HG02642 (cell line): Measurements from ENCODE around the gene NKAIN2.
"Not testable (repeated sequence)": the region's sequence is repeated elsewhere in the genome, so short reads cannot be mapped to it uniquely, and the experiment has no call there.

ENCODE experiments used
- ATAC-seq: cut with Tn5 transposase; IDR thresholded peaks from one replicate; pipeline ENCODE4 v1.9.1; 2021; ENCODE audit warnings: mild to moderate bottlenecking; ENCODE audit not compliant: unreplicated experiment, poor library complexity

Gene NKAIN2

DNA sequence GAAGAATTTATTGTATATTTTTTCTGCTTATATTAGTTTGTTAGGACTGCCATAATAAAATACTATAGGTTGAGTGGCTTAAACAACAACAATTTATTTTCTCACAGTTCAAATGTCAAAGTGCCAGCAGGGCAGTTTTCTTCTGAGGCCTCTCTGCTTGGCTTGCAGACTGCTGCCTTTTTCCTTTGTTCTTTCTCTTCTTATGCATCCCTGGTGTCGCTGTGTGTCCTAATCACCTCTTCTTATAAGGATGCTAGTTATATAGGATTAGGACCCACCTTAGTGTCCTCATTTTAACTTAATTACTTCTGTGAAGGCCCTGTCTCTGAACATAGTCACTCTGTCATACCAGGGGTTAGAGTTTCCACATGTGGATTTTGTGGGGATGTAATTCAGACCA is 354.4 kb downstream of the NKAIN2 start:
- no peak for ATAC-seq

DNA sequence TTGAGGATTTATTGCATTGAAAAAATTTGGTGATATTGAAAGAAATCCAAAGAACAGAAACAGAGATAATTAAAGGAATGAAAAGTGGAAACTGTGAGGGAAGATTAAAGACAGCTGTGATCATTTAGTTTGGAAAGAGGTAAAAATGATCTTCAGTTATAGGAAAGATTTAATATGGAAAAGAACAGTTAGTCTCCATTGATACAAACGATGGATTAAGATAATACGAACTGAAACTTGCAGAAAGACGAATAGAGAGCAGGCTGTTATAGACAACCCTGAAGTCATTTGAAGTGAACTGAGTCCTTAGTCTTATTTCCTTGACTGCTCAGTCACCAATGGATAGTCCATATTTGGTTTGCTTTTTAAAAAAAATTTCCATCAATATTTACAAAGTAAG is 360.0 kb downstream of the NKAIN2 start:
- no peak for ATAC-seq

DNA sequence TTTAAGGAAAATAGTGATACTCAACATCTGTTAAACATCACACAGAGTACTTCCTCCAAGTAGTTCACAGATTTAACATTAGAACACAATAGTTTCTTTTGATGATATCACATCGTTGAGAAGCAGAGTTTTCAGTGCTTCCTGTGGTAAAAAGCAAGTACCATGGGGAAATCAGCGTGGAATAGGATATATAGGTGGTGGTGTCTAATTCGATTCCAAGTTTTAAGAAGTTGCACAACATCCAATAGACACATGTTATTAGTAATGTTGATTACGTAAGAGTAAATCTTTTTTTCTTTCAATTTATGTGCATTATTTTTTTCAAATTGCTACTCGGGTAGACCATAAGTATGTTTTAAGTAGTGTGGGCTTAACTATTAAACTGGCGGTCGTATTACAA is 360.7 kb downstream of the NKAIN2 start:
- no peak for ATAC-seq

DNA sequence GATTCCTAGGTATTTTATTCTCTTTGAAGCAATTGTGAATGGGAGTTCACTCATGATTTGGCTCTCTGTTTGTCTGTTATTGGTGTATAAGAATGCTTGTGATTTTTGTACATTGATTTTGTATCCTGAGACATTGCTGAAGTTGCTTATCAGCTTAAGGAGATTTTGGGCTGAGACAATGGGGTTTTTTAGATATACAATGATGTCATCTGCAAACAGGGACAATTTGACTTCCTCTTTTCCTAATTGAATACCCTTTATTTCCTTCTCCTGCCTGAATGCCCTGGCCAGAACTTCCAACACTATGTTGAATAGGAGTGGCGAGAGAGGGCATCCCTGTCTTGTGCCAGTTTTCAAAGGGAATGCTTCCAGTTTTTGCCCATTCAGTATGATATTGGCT is 363.6 kb downstream of the NKAIN2 start:
- ATAC-seq, result not testable (repeated sequence)

DNA sequence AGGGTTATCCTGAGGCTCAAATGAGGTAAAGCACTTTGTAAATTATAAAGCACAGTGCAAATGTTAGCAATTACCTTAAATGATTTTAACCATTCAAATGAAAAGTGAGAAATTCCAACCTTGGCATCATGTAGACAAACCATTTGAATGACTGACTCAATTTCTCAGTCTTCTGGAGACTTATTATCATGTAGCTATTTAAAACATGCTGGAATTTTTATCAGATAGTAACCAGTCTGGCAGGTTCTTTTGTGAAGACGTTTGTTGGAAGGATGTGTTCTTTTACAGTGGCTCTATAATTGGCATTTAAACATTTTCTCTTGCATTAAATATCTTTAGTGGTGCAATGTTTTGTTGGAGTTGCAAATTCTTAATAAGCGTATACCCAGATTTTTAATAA is 386.6 kb downstream of the NKAIN2 start:
- ATAC-seq, result no peak

DNA sequence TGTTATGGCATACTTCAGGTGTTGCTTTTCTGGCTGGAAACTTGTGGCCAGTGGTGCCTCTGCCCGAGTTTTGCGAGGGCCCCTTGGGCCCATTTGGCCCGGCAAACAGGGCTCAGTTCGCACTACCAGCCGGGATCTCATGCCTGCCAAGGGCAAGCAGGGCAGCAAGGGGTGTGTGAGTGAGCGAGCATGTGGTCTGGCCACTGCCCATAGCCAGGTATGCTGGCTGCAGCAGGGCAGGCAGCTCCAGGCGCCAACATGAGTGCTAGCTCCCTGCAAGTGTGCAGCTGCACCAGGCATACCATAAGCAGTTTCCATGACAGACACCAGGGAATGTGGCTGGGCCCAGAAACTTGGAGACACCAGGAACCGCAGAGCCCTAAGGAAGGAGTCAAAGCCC is 389.5 kb downstream of the NKAIN2 start:
- ATAC-seq, result no peak

DNA sequence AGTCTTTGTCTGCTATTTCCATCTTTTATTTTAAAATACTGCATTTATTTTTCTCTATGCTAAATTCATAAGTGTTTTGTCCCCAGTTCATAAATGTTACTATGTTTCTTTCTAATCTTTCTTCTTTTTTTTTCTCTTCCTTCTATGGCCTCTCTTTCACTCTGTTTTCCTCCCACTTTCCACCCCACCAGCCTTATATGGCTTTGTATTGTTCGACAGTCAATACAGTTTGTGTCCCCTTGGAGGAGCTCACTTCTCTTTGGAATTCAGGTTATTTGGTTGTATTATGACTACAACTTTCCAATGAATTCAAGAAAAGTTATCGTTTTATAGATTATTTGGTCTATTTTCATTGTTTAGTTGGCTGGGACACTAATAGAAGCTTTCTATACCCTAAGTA is 393.5 kb downstream of the NKAIN2 start:
- ATAC-seq, result no peak

DNA sequence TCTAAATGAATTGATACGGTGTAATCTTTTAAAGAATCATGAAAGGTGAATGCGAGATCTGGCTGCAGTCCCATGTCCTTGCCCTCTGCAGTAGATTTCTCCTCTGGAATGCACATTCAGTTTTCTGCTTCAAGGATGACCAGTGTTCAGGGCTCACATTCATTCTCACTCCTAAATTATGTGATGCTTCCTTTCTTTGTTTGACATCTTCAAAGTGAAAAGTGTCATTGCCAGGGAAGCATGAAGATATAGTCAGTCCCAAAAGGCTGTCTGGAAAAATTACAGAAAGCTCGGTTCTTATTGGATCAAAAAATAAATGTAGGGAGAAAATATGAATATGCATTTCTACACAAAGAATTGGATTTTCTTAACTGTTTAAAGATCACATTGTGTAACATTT is 395.6 kb downstream of the NKAIN2 start:
- no peak for ATAC-seq

DNA sequence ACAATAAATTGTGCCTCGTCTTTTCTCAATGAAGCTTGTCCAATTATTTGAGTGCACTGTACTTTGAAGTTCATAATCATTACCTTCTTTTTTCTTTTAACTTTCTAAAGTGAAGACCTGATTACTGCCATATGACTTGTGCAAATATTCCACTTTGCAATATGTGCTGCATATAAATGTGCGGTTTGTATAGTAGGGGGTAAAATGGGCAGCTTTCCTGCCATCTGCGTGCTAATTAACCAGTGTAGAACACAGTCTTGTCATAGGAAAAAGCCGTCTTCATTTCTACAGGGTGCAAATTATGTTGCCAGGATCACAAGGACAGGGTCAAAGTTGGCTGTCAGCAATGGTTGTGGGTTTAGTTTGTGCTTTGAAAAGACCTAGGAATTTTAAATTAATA is 397.0 kb downstream of the NKAIN2 start:
- ATAC-seq, result no peak

DNA sequence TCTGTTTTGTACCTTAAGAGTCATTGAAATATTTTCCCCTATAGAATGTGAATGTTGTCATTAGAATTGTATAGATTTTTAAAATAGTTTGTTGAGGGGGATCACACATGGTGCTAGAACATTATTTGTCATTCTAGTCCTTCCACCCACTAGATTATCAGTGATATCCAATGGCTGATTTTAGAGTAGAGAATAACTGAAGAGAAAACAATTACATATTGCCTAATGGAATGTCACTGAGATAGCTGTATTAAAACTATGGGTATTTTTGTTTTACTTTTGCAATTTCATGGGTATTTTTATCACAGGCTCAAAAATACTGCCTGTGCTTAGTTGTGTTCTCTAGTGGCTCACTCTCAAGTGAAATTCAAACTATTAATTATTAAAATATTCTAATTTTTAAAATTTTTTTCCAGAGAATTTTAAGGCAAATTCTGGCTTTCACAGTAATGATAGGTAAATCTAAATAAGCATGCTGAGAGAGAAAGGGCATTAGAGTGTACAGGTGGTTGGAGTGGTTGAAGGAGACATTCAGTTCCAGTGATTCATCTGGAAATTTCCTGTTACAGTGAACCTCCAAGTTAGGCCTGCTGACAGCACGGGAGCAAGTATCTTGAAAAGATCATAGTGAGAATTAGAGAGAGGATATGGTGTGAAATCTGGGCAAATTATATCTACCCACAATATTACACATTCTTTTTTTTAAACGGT is 399.6 kb downstream of the NKAIN2 start:
- no peak for ATAC-seq

DNA sequence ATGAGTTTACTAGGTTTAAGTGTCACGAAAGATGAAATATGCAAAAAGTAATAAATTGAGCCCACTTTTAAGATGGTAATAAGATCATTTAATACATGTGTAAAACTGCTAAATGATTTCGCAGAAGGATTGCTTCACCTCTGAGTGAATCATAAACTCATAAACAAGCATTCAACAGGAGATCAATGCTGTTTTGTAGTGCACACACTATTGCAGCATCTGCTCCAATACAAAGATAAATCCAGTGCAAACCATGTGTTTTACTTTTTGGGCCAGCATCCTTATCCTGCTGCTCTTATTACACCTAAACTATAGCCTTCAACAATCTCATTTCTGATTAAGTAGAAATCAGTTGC is 400.1 kb downstream of the NKAIN2 start:
- no peak for ATAC-seq

DNA sequence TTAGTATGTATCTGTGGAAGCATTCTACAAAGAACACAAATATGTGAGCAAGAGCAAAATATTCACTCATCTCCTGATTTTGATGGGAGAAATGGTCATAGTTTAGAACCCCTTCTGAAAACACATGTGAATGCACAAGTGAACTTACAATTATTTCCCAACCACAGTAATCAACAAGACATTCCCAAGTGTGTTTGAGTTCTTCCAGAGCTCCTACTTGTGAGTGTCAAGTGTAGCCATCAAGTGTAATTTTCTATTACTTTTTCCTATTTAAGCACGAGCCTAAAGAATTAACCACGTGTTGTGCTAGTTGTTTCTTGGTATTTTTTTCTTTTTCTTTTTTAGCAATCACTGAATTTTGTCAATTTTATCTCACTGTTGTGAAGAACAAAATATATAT is 402.3 kb downstream of the NKAIN2 start:
- ATAC-seq, result no peak

DNA sequence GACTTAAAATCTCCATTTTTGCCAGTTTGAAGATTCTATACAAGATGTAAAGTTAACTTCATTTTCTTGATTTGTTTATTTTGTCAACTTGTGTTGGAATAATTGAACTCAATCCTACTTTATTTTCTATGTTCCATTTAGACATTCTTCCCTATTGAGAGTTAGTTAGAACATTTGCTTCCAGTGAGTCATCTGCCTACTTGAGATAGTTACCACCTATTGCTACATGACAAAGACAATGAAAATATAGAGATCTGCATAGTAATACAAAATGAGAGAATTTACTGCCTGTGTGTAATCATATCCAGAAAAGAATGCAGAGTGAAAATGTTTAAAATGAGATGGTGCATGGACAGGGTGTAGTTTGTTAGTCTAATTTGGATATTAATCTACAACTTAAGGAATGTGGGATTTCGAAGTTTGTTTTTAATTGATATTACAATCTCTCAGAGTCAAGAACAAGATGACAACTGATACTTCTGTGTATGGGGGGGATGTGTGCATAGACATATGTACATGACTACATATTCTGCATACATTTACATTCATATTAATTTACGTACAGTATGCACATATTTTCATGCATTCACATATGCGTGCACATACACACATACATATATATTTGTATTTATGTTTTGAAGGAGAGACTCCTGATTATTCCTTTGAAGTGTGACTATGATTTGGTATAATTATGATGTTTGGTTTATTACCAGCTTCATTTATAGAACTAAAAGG is 420.1 kb downstream of the NKAIN2 start:
- ATAC-seq, result no peak

DNA sequence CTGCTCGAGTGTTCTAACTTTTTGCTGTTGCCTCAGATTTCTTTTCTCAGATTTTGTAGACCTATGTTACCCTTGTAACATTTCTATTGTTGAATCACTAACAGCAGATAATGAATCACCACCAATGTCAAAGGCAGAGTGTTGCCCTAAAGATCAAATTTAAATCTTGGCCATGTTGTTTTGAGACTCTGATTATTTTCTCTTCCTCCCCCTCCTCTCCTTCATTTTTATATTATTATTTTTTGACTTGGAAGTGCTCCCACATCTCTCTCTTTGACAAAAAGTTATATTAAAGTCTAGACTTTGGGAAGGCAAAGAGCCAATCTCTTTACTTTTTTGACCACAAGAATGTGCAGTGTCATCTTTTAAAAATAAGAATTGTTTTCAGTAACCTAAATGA is 422.7 kb downstream of the NKAIN2 start:
- no peak for ATAC-seq

DNA sequence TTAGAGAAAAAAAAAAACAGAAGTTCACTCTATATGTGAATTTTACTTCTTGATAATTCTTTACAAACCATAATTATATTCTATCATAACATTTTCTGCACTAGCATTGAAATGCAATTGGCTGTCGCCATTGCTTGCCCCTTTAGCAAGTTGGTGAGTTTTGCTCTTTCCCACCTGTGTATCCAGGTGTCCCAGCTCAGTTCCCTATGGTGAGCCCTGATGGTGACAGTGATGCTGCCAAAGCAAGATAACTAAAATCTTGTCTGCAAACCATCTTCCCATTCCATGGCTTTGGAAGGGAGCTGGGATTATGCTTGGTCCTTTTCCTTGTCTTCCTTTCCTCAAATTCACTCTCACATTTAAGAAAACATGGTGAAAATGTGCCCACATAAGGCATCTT is 429.6 kb downstream of the NKAIN2 start:
- no peak for ATAC-seq

DNA sequence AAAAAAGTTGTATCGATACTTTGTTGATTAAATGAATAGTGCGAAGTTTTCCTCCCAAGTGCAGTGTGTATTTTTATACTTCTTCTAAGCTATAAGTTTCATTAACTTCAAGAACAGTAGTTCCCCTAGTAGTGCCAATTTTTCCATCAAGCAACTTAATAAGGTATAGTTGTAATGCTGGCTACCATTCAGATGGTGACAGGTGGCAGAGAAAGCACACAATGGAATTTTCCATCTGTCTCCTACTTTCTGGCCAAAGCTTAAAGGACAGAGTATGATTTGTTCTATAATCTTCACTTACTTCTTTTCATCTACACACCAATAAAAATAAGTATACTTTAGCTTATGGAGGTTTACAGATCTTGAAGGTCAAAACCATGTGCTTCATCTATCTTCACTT is 431.1 kb downstream of the NKAIN2 start:
- no peak for ATAC-seq

DNA sequence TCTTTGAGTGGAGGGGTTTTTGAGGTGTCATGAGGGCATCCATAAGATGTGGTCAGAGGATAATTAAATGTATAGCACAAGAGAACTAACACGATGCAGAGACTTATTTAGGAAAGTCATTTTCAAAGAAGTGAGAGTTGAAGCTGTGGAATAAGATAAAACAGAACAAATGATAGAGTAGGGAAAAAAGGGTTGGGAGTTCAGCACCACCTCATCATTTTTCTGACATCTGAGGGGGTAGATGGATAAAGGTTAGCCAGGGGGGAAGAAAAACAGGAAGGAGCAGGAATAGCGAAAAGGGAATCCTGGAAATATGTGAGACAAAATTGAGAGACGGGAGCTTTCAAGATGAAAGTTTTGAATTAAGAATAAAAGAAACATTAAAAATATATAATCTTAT is 434.2 kb downstream of the NKAIN2 start:
- no peak for ATAC-seq

DNA sequence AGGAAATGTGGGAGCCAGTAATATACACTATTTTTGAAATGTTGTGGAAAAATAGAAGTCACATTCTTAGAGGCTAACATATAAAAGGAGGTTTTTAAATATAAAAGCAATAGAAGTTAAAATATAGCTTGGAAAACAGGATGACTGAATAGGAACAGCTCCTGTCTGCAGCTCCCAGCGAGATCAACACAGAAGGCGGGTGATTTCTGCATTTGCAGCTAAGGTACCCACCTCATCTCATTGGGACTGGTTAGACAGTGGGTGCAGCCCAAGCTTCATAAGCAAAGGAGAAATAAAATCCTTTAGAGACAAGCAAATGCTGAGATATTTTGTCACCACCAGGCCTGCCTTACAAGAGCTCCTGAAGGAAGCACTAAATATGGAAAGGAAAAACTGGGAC is 434.7 kb downstream of the NKAIN2 start:
- ATAC-seq, result not testable (repeated sequence)

DNA sequence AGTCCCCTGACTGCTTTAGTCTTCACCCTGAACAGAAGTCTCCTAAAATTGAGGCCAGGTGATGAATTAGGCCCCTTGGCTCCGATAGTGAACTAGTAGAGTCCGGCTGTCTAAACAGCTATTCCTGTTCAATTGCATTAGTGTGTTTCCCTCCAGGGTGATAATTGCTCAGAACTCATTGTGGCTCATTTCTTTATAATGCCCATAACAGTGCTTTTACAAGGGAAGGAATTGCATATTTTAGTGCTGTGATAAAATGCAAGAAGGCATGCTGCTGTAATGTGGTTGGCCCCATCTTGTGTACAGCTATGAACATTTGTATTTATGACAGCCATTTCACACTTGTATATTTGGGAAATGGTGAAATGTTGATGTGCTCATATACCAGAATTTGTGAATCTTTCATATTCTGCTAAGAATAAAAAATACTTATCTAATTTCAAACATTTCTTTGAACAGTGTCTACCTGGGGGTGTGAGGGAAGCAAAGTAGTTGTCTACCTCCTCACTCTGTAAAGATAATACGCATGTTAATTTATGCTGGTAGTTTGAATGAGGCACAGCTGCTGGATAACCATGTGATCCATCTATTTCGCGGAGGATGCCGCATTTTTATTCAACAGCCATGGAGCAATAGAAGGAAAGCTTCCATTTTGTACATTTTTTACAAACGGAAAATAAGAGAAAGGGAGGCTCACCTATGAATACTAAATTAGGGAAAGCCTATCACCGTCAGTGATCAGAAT is 451.4 kb downstream of the NKAIN2 start:
- no peak for ATAC-seq

DNA sequence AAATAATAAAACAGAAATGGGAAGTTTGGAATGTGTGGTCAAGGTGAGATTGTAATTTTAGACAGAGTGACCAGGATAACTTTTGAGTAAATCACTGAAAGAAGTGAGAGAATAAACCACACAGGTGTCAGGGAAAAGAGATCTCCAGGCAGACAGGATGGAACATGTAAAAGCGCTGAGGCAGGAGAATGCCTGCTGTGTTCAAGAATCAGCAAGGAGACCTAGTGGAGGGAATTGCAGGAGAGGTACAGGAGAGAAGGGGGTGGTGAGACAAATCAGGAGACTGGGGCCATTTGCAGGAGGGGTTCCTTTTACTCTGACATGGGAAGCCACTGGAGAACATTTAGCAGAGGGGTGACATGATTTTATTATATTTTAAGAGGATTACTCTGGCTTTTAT is 456.7 kb downstream of the NKAIN2 start:
- ATAC-seq, result no peak

DNA sequence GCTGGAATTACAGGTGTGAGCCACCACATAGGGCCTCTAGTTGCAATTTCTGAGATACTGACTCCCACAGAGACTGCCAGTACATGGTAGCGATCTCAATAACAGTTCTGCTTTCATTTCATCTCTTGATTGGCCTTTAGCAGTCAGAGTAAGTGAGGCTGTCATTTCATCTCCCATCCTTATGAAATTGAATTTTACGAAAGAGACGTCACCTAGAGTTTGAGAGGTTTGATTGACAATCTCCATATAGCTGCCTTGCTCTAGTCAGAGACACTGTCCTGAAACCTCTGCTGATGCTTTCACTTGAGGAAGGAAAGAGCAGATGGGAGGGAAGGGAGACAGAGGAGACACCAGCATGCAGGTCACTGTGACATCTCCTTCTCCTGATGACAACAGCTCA is 466.1 kb downstream of the NKAIN2 start:
- no peak for ATAC-seq

DNA sequence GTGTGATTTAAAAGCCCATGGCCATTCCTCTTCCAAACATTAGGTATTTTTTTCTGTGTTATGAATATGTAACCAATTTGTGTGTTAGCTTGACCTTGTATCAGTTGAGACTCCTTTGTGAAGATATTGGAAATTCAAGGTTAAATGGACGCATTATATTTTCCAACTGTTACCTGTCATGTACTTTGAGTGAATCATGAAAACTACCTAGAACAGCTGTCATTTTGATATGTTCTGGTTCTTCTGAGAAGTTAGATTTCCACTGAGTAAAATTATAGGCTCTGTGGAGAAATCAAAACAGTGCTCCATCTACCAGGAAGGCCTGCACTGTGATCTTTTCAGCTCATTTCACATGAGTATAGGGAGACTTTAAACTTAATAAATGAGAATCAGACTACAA is 470.0 kb downstream of the NKAIN2 start:
- ATAC-seq, result no peak
